NCI-H146 treated with DMSO at 0.1 percent for 48 hours (cell line): ENCODE data around the gene TLN1.
A peak's percentile ranks its signal among the peaks of the same experiment; 100 is the strongest.

Experiments
- DNase-seq: peaks from one replicate; lab custom pipeline; 2025; ENCODE audit not compliant: unreplicated experiment; lab: John Stamatoyannopoulos, UW

TLN1 gene

GRCh38 chr9:35705836-35706430 lies 26.1 kb downstream of the TLN1 start:
- DNase-seq: no peak

- no peak for DNase-seq
These were observed 26.6 kb downstream of the TLN1 start for GRCh38 chr9:35705372-35705771.

GRCh38 chr9:35703906-35704672 lies 27.9 kb downstream of the TLN1 start:
- DNase-seq: no peak

GRCh38 chr9:35702696-35703095 lies 29.3 kb downstream of the TLN1 start:
- no peak for DNase-seq

GRCh38 chr9:35700942-35701341 lies 31.1 kb downstream of the TLN1 start:
- no peak for DNase-seq

- no peak for DNase-seq
These were observed 32.0 kb downstream of the TLN1 start for GRCh38 chr9:35700031-35700430.

- DNase-seq: no peak
These were observed 33.8 kb downstream of the TLN1 start for GRCh38 chr9:35698231-35698630.

- DNase-seq: no peak
These were observed 34.5 kb downstream of the TLN1 start for GRCh38 chr9:35697486-35697885.

GRCh38 chr9:35696520-35697215 lies 35.3 kb downstream of the TLN1 start:
- peak; percentile 23 for DNase-seq

GRCh38 chr9:35695943-35696401 lies 36.0 kb downstream of the TLN1 start:
- no peak for DNase-seq

- no peak for DNase-seq
These were observed 40.2 kb downstream of the TLN1 start for GRCh38 chr9:35691757-35692301.

GRCh38 chr9:35691334-35691650 lies 40.7 kb downstream of the TLN1 start:
- DNase-seq: no peak

GRCh38 chr9:35690614-35691333 lies 41.2 kb downstream of the TLN1 start:
- no peak for DNase-seq

GRCh38 chr9:35690294-35690613 lies 41.7 kb downstream of the TLN1 start:
- DNase-seq: no peak

GRCh38 chr9:35689542-35690293 lies 42.3 kb downstream of the TLN1 start, which contains the start of gene TPM2:
TSS of gene TPM2 (minus strand) at chr9:35689925. CDS start at chr9:35689817, 108 bp downstream.
- DNase-seq: no peak

GRCh38 chr9:35688558-35689541 lies 43.1 kb downstream of the TLN1 start:
- no peak for DNase-seq

- DNase-seq: no peak
These were observed 43.9 kb downstream of the TLN1 start for GRCh38 chr9:35687972-35688557.

GRCh38 chr9:35687306-35687705 lies 44.7 kb downstream of the TLN1 start:
- no peak for DNase-seq
